ENCODE data around the gene SLC16A11. TPM values are rescaled to one million over a fixed set of nuclear protein-coding genes. Genes with fewer than 3 reads are reported as not detected.

The SLC16A11 gene
- total RNA-seq, 1 donor from 2014 or later, result 0.16 TPM

DNA sequence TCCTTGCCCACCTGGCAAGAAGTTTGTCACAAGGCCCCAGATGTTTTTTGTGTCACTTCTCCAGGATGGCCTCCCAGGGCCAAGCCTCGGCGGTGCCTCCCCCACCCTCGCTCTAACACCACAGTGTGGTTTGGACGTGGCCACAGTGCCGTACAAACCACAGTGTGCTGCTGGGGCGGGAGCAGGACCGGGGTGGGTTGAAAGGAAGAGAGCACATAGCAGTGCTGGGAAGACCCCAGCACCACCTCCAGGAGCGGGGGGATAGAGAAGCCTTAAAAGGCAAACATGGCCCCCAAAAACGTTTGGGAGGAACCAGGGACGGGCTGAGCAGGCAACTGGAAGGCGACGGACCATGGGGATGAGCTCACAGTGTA, 26.1 kb downstream of the SLC16A11 start:
- peak overlapping the region; percentile 66 for H3K4me3 Mint-ChIP-seq
- intact Hi-C loops (cut with micrococcal nuclease), result loop anchor here (10.0 kb wide), 1 partner anchor 263 kb away; the partner anchor contains the start of gene XAF1
- H3K27ac Mint-ChIP-seq, result peak overlapping the region; percentile 98

DNA sequence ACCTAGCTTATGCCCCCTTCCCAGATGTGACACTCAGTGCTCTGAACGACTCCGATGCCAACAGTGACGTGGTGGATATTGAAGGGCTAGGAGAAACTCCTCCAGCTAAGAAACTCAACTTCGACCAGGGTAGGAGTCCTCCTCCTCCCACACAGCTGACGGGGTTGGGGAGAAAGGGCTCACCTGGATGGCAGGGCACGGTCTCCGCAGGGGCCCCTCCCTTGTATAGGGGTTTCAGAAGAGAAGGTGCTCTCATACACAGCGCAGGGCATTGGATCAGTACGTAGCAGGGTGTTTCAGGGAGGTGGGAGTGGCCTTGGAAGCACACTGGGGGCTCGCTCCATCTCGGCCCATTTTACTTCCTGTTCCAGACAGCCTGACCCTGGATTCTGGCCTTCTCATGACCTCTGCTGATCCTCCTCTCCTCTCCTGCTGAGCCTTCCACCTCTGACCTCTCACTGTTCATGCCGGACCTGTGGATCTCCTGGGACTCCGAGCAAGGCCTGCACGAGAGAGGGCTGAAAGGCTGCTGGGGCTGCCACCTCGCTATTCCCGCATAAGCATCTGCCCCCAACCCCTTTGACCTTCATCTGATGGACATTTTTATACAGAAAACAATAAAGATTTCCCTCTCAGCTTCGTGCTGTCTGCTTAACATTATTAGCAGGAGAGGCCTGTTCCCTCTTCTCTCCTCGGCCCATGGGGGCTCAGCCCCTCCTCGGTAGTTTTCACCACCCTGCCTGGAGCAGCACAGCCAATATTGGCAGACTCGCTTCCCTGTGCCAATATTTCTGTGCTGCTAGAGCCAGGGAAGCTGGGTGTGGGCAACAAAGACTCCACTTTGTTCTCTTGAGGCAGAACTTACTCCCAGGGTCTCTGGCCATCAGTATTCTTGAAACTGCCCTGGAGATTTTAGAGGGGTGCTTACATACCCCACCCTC, 26.7 kb downstream of the SLC16A11 start:
- H3K36me3 Mint-ChIP-seq (ENCODE audit: low read depth), result peaks cover 35% of the 10 kb centered on the region
- intact Hi-C loops (cut with micrococcal nuclease), result loop anchor here (10.0 kb wide), 1 partner anchor 262 kb away; the partner anchor contains the start of gene XAF1
- no peak for DNase-seq
- peak overlapping the region; percentile 97 for H3K4me3 Mint-ChIP-seq
- H3K9me3 Mint-ChIP-seq, result no peaks in the 10 kb centered on the region
- H3K4me1 Mint-ChIP-seq, result peaks cover 65% of the 10 kb centered on the region
- no peaks in the 10 kb centered on the region for H3K27me3 Mint-ChIP-seq
- peak overlapping the region; percentile 98 for H3K27ac Mint-ChIP-seq

More for the DNA sequence above, 26.1 kb downstream of the SLC16A11 start:
- H3K36me3 Mint-ChIP-seq (ENCODE audit: low read depth), result peaks cover 34% of the 10 kb centered on the region
- H3K9me3 Mint-ChIP-seq, result no peaks in the 10 kb centered on the region
- no peaks in the 10 kb centered on the region for H3K27me3 Mint-ChIP-seq
- peaks cover 72% of the 10 kb centered on the region for H3K4me1 Mint-ChIP-seq
- DNase-seq, result peak; percentile 80

DNA sequence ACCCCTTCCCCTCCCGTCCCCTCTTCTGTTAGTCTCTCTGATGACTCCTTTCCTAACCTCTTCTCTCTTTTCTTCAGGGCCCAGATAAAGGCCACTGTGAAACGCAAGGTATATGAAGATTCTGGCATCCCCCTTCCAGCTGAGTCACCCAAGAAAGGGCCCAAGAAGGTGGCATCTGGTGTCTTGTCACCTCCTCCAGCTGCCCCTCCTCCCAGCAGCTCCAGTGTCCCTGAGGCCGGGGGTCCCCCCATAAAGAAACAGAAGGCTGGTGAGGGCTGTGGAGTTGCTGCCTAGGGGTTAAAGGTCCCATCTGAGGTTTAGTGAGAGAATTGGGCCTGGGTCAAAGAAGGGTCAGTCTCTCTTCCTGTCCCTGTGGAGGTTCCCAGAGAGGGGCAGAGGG, 27.5 kb downstream of the SLC16A11 start:
- H3K9me3 Mint-ChIP-seq, result no peaks in the 10 kb centered on the region
- peaks cover 59% of the 10 kb centered on the region for H3K4me1 Mint-ChIP-seq
- peaks cover 36% of the 10 kb centered on the region for H3K36me3 Mint-ChIP-seq (ENCODE audit: low read depth)
- H3K4me3 Mint-ChIP-seq, result peak overlapping the region; percentile 97
- DNase-seq, result peak; percentile 67
- H3K27ac Mint-ChIP-seq, result peak overlapping the region; percentile 98
- H3K27me3 Mint-ChIP-seq, result no peaks in the 10 kb centered on the region
- intact Hi-C loops (cut with micrococcal nuclease), result loop anchor here (10.0 kb wide), 1 partner anchor 262 kb away; the partner anchor contains the start of gene XAF1

GRCh38 chr17:7014995-7015958, 28.6 kb downstream of the SLC16A11 start:
- H3K27ac Mint-ChIP-seq, result peak overlapping the region; percentile 98
- peaks cover 37% of the 10 kb centered on the region for H3K36me3 Mint-ChIP-seq (ENCODE audit: low read depth)
- H3K4me3 Mint-ChIP-seq, result peak overlapping the region; percentile 97
- H3K4me1 Mint-ChIP-seq, result peaks cover 55% of the 10 kb centered on the region
- DNase-seq, result peak; percentile 95
- intact Hi-C loops (cut with micrococcal nuclease), result loop anchor here (1.0 to 10.0 kb wide), 5 partner anchors 8 to 1593 kb away; partner anchors contain the start of genes BCL6B, C17orf100, MED31 and RPAIN
- no peaks in the 10 kb centered on the region for H3K27me3 Mint-ChIP-seq
- H3K9me3 Mint-ChIP-seq, result no peaks in the 10 kb centered on the region

- H3K27ac Mint-ChIP-seq, result peak overlapping the region; percentile 99
- H3K9me3 Mint-ChIP-seq, result no peaks in the 10 kb centered on the region
- peak; percentile 99 for DNase-seq
- intact Hi-C loops (cut with micrococcal nuclease), result loop anchor here (2.0 to 10.0 kb wide), 3 partner anchors 260 to 1592 kb away; partner anchors contain the start of genes C17orf100, MED31, RPAIN and XAF1
- H3K27me3 Mint-ChIP-seq, result no peaks in the 10 kb centered on the region
- peak overlapping the region; percentile 97 for H3K4me3 Mint-ChIP-seq
- H3K4me1 Mint-ChIP-seq, result peaks cover 56% of the 10 kb centered on the region
- peaks cover 39% of the 10 kb centered on the region for H3K36me3 Mint-ChIP-seq (ENCODE audit: low read depth)
Observed at GRCh38 chr17:7014261-7014994, 29.5 kb downstream of the SLC16A11 start.

DNA sequence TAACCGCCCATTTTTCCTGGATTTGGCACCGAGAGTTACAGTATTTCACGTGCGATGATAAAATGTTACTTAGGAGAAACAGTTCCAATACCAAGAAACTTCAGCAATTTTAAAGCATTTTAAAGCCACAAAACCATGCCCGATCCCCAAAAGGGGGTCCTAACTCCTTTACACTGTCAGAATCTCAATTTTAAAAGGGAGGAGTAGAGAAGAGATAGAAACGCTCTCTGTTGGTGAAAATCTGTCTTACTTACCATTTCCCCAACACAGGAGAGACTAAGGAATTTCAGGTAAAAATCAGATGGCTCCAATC, 32.0 kb downstream of the SLC16A11 start:
- Mint-ChIP-seq H3K27me3 (no peaks in the 10 kb centered on the region), H3K9me3 (no peaks in the 10 kb centered on the region), H3K27ac (peak overlapping the region; percentile 99), H3K4me1 (peaks cover 47% of the 10 kb centered on the region), H3K36me3 (ENCODE audit: low read depth) (peaks cover 36% of the 10 kb centered on the region), H3K4me3 (peak overlapping the region; percentile 97)
- intact Hi-C loops (cut with micrococcal nuclease), result loop anchor here (5.0 to 10.0 kb wide), 2 partner anchors 257 to 1590 kb away; partner anchors contain the start of genes RPAIN and XAF1
- no peak for DNase-seq

GRCh38 chr17:7011415-7011814, 32.5 kb downstream of the SLC16A11 start:
- intact Hi-C loops (cut with micrococcal nuclease), result loop anchor here (5.0 to 10.0 kb wide), 2 partner anchors 257 to 1589 kb away; partner anchors contain the start of genes RPAIN and XAF1
- Mint-ChIP-seq H3K36me3 (ENCODE audit: low read depth) (peaks cover 33% of the 10 kb centered on the region), H3K27me3 (no peaks in the 10 kb centered on the region), H3K27ac (peak overlapping the region; percentile 99), H3K4me1 (peaks cover 44% of the 10 kb centered on the region), H3K9me3 (no peaks in the 10 kb centered on the region), H3K4me3 (peak overlapping the region; percentile 97)
- DNase-seq, result no peak

GRCh38 chr17:7010523-7010922, 33.4 kb downstream of the SLC16A11 start:
- H3K27ac Mint-ChIP-seq, result no peak overlapping the region

GRCh38 chr17:7007143-7007542, 36.7 kb downstream of the SLC16A11 start:
- no peak overlapping the region for H3K27ac Mint-ChIP-seq
- H3K9me3 Mint-ChIP-seq, result no peaks in the 10 kb centered on the region
- no peak for DNase-seq
- H3K27me3 Mint-ChIP-seq, result no peaks in the 10 kb centered on the region
- H3K4me1 Mint-ChIP-seq, result peaks cover 34% of the 10 kb centered on the region
- peaks cover 15% of the 10 kb centered on the region for H3K36me3 Mint-ChIP-seq (ENCODE audit: low read depth)
- intact Hi-C loops (cut with micrococcal nuclease), result no loop called here
- no peak overlapping the region for H3K4me3 Mint-ChIP-seq

More at GRCh38 chr17:7010523-7010922, 33.4 kb downstream of the SLC16A11 start:
- peaks cover 27% of the 10 kb centered on the region for H3K36me3 Mint-ChIP-seq (ENCODE audit: low read depth)
- H3K27me3 Mint-ChIP-seq, result no peaks in the 10 kb centered on the region
- no peak for DNase-seq
- no peaks in the 10 kb centered on the region for H3K9me3 Mint-ChIP-seq
- H3K4me3 Mint-ChIP-seq, result peak overlapping the region; percentile 97
- intact Hi-C loops (cut with micrococcal nuclease), result loop anchor here (5.0 to 10.0 kb wide), 2 partner anchors 256 to 1588 kb away; partner anchors contain the start of genes RPAIN and XAF1
- peaks cover 35% of the 10 kb centered on the region for H3K4me1 Mint-ChIP-seq

DNA sequence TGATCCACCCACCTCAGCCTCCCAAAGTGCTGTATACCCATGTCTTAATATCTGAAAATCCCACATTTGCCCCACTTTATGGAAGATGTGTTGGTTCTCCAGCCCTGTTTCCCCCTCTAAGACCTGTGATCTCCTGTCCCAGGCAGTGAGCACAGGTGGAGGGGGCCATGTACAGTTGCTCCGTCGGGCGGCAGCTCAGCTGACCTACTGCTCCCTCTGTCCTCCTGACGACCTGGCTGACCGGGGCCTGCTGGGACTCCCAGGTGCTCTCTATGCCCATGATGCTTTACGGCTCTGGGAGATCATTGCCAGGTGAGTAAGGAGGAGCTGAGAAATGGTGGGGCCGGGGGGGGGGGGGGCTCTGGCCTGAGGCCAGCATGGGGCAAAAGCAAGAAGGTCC, 38.2 kb downstream of the SLC16A11 start:
- DNase-seq, result no peak
- Mint-ChIP-seq H3K27ac (no peak overlapping the region), H3K4me1 (peaks cover 30% of the 10 kb centered on the region), H3K27me3 (no peaks in the 10 kb centered on the region), H3K4me3 (no peak overlapping the region), H3K9me3 (no peaks in the 10 kb centered on the region), H3K36me3 (ENCODE audit: low read depth) (peaks cover 21% of the 10 kb centered on the region)
- intact Hi-C loops (cut with micrococcal nuclease), result loop anchor here (2.0 kb wide), 1 partner anchor 163 kb away; no protein-coding TSS in a partner anchor

DNA sequence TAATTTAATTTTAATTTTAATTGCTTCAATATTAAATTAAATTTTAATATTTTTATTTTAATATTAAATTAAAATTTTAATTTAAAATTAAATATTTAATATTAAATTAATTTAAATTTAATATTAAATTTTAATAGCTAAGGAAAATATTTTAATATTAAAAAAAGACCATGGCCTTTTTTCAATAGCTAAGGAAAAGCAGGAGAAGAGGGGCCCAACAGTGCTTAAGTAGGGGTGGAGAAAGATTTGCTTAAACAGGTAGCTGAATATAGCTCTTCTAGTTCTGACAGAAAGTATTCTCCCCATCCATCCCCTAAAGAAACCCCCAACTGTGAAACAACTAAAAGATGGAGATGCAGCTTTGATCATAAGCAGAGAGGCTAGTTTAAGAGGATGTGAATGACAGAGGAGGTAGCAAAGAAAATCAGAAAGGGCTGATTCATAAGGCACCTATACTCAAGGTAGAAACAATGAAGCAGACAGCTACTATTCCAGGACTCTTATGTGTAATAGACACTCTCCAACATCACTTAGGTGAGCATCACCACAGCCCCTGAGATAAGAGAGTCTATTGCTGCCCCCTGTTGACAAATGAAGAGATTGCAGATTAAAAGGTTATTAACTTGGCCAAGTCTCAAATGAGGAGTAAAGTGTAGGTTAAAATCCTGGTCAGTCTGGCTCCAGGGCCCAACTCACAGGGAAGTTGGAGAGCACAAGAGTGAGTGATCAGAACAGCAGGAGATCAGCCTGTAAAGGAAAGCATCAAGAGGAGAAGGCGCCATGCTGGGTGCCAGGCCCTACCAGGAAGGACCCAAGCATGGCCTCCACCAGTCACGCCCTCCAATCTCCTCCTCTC, 39.3 kb downstream of the SLC16A11 start:
- H3K4me1 Mint-ChIP-seq, result peaks cover 20% of the 10 kb centered on the region
- intact Hi-C loops (cut with micrococcal nuclease), result loop anchor here (1.0 to 5.0 kb wide), 3 partner anchors 93 to 337 kb away; no protein-coding TSS in a partner anchor
- H3K4me3 Mint-ChIP-seq, result no peak overlapping the region
- H3K27ac Mint-ChIP-seq, result no peak overlapping the region
- peak; percentile 89 for DNase-seq
- H3K36me3 Mint-ChIP-seq (ENCODE audit: low read depth), result peaks cover 22% of the 10 kb centered on the region
- H3K9me3 Mint-ChIP-seq, result no peaks in the 10 kb centered on the region
- H3K27me3 Mint-ChIP-seq, result no peaks in the 10 kb centered on the region

GRCh38 chr17:7003745-7004144, 40.1 kb downstream of the SLC16A11 start:
- H3K9me3 Mint-ChIP-seq, result no peaks in the 10 kb centered on the region
- DNase-seq, result no peak
- H3K4me3 Mint-ChIP-seq, result no peak overlapping the region
- H3K27me3 Mint-ChIP-seq, result no peaks in the 10 kb centered on the region
- H3K4me1 Mint-ChIP-seq, result peaks cover 14% of the 10 kb centered on the region
- no peak overlapping the region for H3K27ac Mint-ChIP-seq
- peaks cover 23% of the 10 kb centered on the region for H3K36me3 Mint-ChIP-seq (ENCODE audit: low read depth)
- intact Hi-C loops (cut with micrococcal nuclease), result loop anchor here (1.0 to 5.0 kb wide), 3 partner anchors 92 to 336 kb away; no protein-coding TSS in a partner anchor

Data from activated CD4-positive, alpha-beta T cell treated with anti-CD3 and anti-CD28 coated beads, Interleukin-2, amount 10 ng/mL, durations not matched to agents 24 days and 14 days (primary cell).